Measurements from ENCODE around the gene CACNA2D3. TPM values are rescaled to one million over a fixed set of nuclear protein-coding genes. Genes with fewer than 3 reads are reported as not detected.

CACNA2D3 gene
- total RNA-seq, 1 experiment from 2014 or later = not detected

- POLR2A ChIA-PET = no interaction called here
- no peaks in the 10 kb centered on the region for H3K27me3 Mint-ChIP-seq (ENCODE audit: insufficient read depth, unreplicated experiment)
Measured at GRCh38 chr3:54343495-54343894, 221.1 kb downstream of the CACNA2D3 start.

DNA sequence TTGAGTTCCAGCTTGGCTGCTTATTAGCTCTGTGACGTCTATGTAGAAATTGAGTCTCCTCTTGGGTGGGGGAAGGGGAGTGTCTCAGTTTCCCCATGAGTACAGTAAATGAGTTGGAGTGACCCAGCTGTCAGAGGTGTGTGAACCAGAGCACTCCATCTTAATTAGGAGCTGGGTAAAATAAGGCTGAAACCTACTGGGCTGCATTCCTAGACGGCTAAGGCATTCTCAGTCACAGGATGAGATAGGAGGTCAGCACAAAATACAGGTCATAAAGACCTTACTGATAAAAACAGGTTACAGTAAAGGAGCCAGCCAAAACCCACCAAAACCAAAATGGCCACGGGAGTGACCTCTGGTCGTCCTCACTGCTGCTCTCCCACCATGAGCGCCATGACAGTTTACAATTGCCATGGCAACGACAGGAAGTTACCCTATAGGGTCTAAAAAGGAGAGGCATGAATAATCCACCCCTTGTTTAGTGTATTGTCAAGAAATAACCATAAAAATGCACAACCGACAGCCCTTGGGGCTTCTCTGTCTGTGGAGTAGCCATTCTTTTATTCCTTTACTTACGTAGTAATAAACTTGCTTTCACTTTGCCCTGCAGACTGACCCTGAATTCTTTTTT is 222.4 kb downstream of the CACNA2D3 start:
- H3K9me3 Mint-ChIP-seq (ENCODE audit: unreplicated experiment) = no peaks in the 10 kb centered on the region
- no peaks in the 10 kb centered on the region for H3K4me1 ChIP-seq
- no peaks in the 10 kb centered on the region for H3K36me3 Mint-ChIP-seq (ENCODE audit: insufficient read depth, unreplicated experiment)
- no peak overlapping the region for H3K27ac Mint-ChIP-seq (ENCODE audit: unreplicated experiment)
- no peaks in the 10 kb centered on the region for H3K36me3 ChIP-seq (ENCODE audit: control insufficient read depth, insufficient read depth, low read length)
- ChIA-PET CTCF (no interaction called here), POLR2A (no interaction called here)
- H3K27me3 ChIP-seq (replicated peaks; ENCODE audit: control insufficient read depth, insufficient read depth, low read length) = no peaks in the 10 kb centered on the region
- peaks cover 10% of the 10 kb centered on the region for H3K4me1 Mint-ChIP-seq (ENCODE audit: low read depth, unreplicated experiment)
- no peak overlapping the region for H3K4me3 Mint-ChIP-seq (ENCODE audit: unreplicated experiment)
- no TSS peak for BruUV-seq (replicated peaks)
- no peak overlapping the region for H3K4me3 ChIP-seq (ENCODE audit: low read depth, low read length)
- H3K9me3 ChIP-seq = no peaks in the 10 kb centered on the region
- TF ChIP-seq, protein P1, sequence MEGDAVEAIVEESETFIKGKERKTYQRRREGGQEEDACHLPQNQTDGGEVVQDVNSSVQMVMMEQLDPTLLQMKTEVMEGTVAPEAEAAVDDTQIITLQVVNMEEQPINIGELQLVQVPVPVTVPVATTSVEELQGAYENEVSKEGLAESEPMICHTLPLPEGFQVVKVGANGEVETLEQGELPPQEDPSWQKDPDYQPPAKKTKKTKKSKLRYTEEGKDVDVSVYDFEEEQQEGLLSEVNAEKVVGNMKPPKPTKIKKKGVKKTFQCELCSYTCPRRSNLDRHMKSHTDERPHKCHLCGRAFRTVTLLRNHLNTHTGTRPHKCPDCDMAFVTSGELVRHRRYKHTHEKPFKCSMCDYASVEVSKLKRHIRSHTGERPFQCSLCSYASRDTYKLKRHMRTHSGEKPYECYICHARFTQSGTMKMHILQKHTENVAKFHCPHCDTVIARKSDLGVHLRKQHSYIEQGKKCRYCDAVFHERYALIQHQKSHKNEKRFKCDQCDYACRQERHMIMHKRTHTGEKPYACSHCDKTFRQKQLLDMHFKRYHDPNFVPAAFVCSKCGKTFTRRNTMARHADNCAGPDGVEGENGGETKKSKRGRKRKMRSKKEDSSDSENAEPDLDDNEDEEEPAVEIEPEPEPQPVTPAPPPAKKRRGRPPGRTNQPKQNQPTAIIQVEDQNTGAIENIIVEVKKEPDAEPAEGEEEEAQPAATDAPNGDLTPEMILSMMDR (IDR thresholded peaks at IDR 0.05; ENCODE audit: insufficient read depth in 1 of 2, low read depth in 1 of 2, low read length in 1 of 2, severe bottlenecking in 1 of 2, unreplicated experiment in 1 of 2) = no peak
- DNase-seq = no peak
- H3K27me3 Mint-ChIP-seq (ENCODE audit: insufficient read depth, unreplicated experiment) = no peaks in the 10 kb centered on the region
- intact Hi-C loops (cut with micrococcal nuclease; ENCODE audit: unreplicated experiment) = no loop called here

More at GRCh38 chr3:54343495-54343894, 221.1 kb downstream of the CACNA2D3 start:
- intact Hi-C loops (cut with micrococcal nuclease; ENCODE audit: unreplicated experiment) = no loop called here
- CTCF ChIA-PET = no interaction called here
- no peak for DNase-seq
- Mint-ChIP-seq H3K9me3 (ENCODE audit: unreplicated experiment) (no peaks in the 10 kb centered on the region), H3K4me3 (ENCODE audit: unreplicated experiment) (no peak overlapping the region), H3K27ac (ENCODE audit: unreplicated experiment) (no peak overlapping the region), H3K36me3 (ENCODE audit: insufficient read depth, unreplicated experiment) (no peaks in the 10 kb centered on the region), H3K4me1 (ENCODE audit: low read depth, unreplicated experiment) (peaks cover 5% of the 10 kb centered on the region)
- Histone ChIP-seq H3K27me3 (replicated peaks; ENCODE audit: control insufficient read depth, insufficient read depth, low read length) (no peaks in the 10 kb centered on the region), H3K9me3 (no peaks in the 10 kb centered on the region), H3K4me1 (no peaks in the 10 kb centered on the region), H3K4me3 (ENCODE audit: low read depth, low read length) (no peak overlapping the region), H3K36me3 (ENCODE audit: control insufficient read depth, insufficient read depth, low read length) (no peaks in the 10 kb centered on the region)
- TF ChIP-seq, protein P1 (IDR thresholded peaks at IDR 0.05; ENCODE audit: insufficient read depth in 1 of 2, low read depth in 1 of 2, low read length in 1 of 2, severe bottlenecking in 1 of 2, unreplicated experiment in 1 of 2) = no peak
- BruUV-seq (replicated peaks) = no TSS peak

GRCh38 chr3:54345847-54346375 is 223.6 kb downstream of the CACNA2D3 start:
- no peak overlapping the region for H3K4me3 ChIP-seq (ENCODE audit: low read depth, low read length)
- CTCF ChIA-PET = no interaction called here
- Mint-ChIP-seq H3K27ac (ENCODE audit: unreplicated experiment) (no peak overlapping the region), H3K9me3 (ENCODE audit: unreplicated experiment) (no peaks in the 10 kb centered on the region), H3K27me3 (ENCODE audit: insufficient read depth, unreplicated experiment) (no peaks in the 10 kb centered on the region), H3K36me3 (ENCODE audit: insufficient read depth, unreplicated experiment) (no peaks in the 10 kb centered on the region), H3K4me1 (ENCODE audit: low read depth, unreplicated experiment) (peaks cover 13% of the 10 kb centered on the region), H3K4me3 (ENCODE audit: unreplicated experiment) (no peak overlapping the region)
- POLR2A ChIA-PET = no interaction called here
- intact Hi-C loops (cut with micrococcal nuclease; ENCODE audit: unreplicated experiment) = no loop called here
- H3K9me3 ChIP-seq = no peaks in the 10 kb centered on the region
- H3K27me3 ChIP-seq (replicated peaks; ENCODE audit: control insufficient read depth, insufficient read depth, low read length) = no peaks in the 10 kb centered on the region
- TF ChIP-seq, protein P1 (IDR thresholded peaks at IDR 0.05; ENCODE audit: insufficient read depth in 1 of 2, low read depth in 1 of 2, low read length in 1 of 2, severe bottlenecking in 1 of 2, unreplicated experiment in 1 of 2) = no peak
- BruUV-seq (replicated peaks) = no TSS peak
- no peak for DNase-seq
- H3K4me1 ChIP-seq = no peaks in the 10 kb centered on the region
- no peaks in the 10 kb centered on the region for H3K36me3 ChIP-seq (ENCODE audit: control insufficient read depth, insufficient read depth, low read length)

All from Caco-2 (cell line).